Skeletal muscle satellite cell (primary cell): ENCODE data around the gene CCBE1.
"Not testable (repeated sequence)": the region's sequence is repeated elsewhere in the genome, so short reads cannot be mapped to it uniquely, and the experiment has no call there.

Experiments
- H3K27me3 ChIP-seq: 2 replicates; pipeline ENCODE4 v1.7.0; 2013; ENCODE audit warnings: low read length; ENCODE audit not compliant: control insufficient read depth, insufficient read depth
- H3K36me3 ChIP-seq: 2 replicates; pipeline ENCODE4 v1.7.0; 2013; ENCODE audit warnings: mild to moderate bottlenecking, control low read depth, low read length; ENCODE audit not compliant: insufficient read depth
- H3K4me1 ChIP-seq: 2 replicates; pipeline ENCODE4 v1.7.0; 2013; ENCODE audit warnings: low read length; ENCODE audit not compliant: control insufficient read depth, insufficient read depth
- H3K4me2 ChIP-seq: 2 replicates; pipeline ENCODE4 v1.7.0; 2013; ENCODE audit warnings: mild to moderate bottlenecking, low read length
- H3K4me3 ChIP-seq: 2 replicates; pipeline ENCODE4 v1.7.0; 2013; ENCODE audit warnings: low read length
- H3K9ac ChIP-seq: 2 replicates; pipeline ENCODE4 v1.7.0; 2013; ENCODE audit warnings: mild to moderate bottlenecking, low read depth, low read length, moderate library complexity
- H3K9me3 ChIP-seq: replicated peaks from 2 replicates; pipeline ENCODE4 v1.7.0; 2013; ENCODE audit warnings: mild to moderate bottlenecking, control low read depth, low read length

CCBE1 gene

GRCh38 chr18:59714096-59714495, 16.9 kb upstream of the CCBE1 start:
- not testable (repeated sequence) for H3K4me3 ChIP-seq, H3K9ac ChIP-seq

GRCh38 chr18:59712311-59712710, 15.1 kb upstream of the CCBE1 start:
- Histone ChIP-seq H3K4me3 (no peak overlapping the region), H3K4me1 (peaks cover 29% of the 10 kb centered on the region), H3K36me3 (no peaks in the 10 kb centered on the region), H3K9ac (no peak overlapping the region), H3K9me3 (no peaks in the 10 kb centered on the region), H3K27me3 (no peaks in the 10 kb centered on the region), H3K4me2 (no peak overlapping the region)

More at GRCh38 chr18:59714096-59714495, 16.9 kb upstream of the CCBE1 start:
- H3K27me3 ChIP-seq, H3K4me2 ChIP-seq, H3K36me3 ChIP-seq, H3K9me3 ChIP-seq: not testable (repeated sequence)
- peaks cover 45% of the 10 kb centered on the region for H3K4me1 ChIP-seq

- H3K36me3 ChIP-seq = no peaks in the 10 kb centered on the region
- H3K9me3 ChIP-seq = no peaks in the 10 kb centered on the region
- H3K27me3 ChIP-seq = no peaks in the 10 kb centered on the region
- H3K4me3 ChIP-seq = no peak overlapping the region
- H3K4me1 ChIP-seq = peaks cover 8% of the 10 kb centered on the region
- H3K4me2 ChIP-seq = no peak overlapping the region
- H3K9ac ChIP-seq = no peak overlapping the region
These were observed 11.8 kb upstream of the CCBE1 start for GRCh38 chr18:59708988-59709387.

- Histone ChIP-seq H3K27me3 (no peaks in the 10 kb centered on the region), H3K4me2 (no peak overlapping the region), H3K4me1 (peaks cover 8% of the 10 kb centered on the region), H3K9me3 (no peaks in the 10 kb centered on the region), H3K36me3 (no peaks in the 10 kb centered on the region), H3K4me3 (no peak overlapping the region), H3K9ac (no peak overlapping the region)
These were observed 10.1 kb upstream of the CCBE1 start for GRCh38 chr18:59707306-59707705.

GRCh38 chr18:59706499-59706898, 9.3 kb upstream of the CCBE1 start:
- H3K4me1 ChIP-seq = peaks cover 14% of the 10 kb centered on the region
- H3K4me3 ChIP-seq = no peak overlapping the region
- H3K36me3 ChIP-seq = no peaks in the 10 kb centered on the region
- no peaks in the 10 kb centered on the region for H3K27me3 ChIP-seq
- H3K9ac ChIP-seq = no peak overlapping the region
- no peak overlapping the region for H3K4me2 ChIP-seq
- H3K9me3 ChIP-seq = no peaks in the 10 kb centered on the region

- Histone ChIP-seq H3K27me3 (no peaks in the 10 kb centered on the region), H3K36me3 (no peaks in the 10 kb centered on the region), H3K9ac (no peak overlapping the region), H3K4me3 (no peak overlapping the region), H3K4me1 (peaks cover 14% of the 10 kb centered on the region), H3K9me3 (no peaks in the 10 kb centered on the region), H3K4me2 (no peak overlapping the region)
These were observed 7.9 kb upstream of the CCBE1 start for GRCh38 chr18:59705145-59705544.

GRCh38 chr18:59704146-59704545, 6.9 kb upstream of the CCBE1 start:
- H3K4me3 ChIP-seq = no peak overlapping the region
- no peak overlapping the region for H3K4me2 ChIP-seq
- no peaks in the 10 kb centered on the region for H3K36me3 ChIP-seq
- H3K9ac ChIP-seq = no peak overlapping the region
- no peaks in the 10 kb centered on the region for H3K27me3 ChIP-seq
- H3K4me1 ChIP-seq = peaks cover 12% of the 10 kb centered on the region
- no peaks in the 10 kb centered on the region for H3K9me3 ChIP-seq

- Histone ChIP-seq H3K9ac (no peak overlapping the region), H3K36me3 (no peaks in the 10 kb centered on the region), H3K4me2 (no peak overlapping the region), H3K4me3 (no peak overlapping the region), H3K27me3 (no peaks in the 10 kb centered on the region), H3K4me1 (peaks cover 18% of the 10 kb centered on the region), H3K9me3 (no peaks in the 10 kb centered on the region)
These were observed 4.0 kb upstream of the CCBE1 start for GRCh38 chr18:59701272-59701671.

GRCh38 chr18:59700535-59700967, 3.3 kb upstream of the CCBE1 start:
- no peak overlapping the region for H3K4me3 ChIP-seq
- peaks cover 2% of the 10 kb centered on the region for H3K36me3 ChIP-seq
- no peak overlapping the region for H3K9ac ChIP-seq
- H3K4me2 ChIP-seq = no peak overlapping the region
- H3K9me3 ChIP-seq = no peaks in the 10 kb centered on the region
- peaks cover 17% of the 10 kb centered on the region for H3K4me1 ChIP-seq
- no peaks in the 10 kb centered on the region for H3K27me3 ChIP-seq

GRCh38 chr18:59699750-59700534, 2.7 kb upstream of the CCBE1 start:
- Histone ChIP-seq H3K4me3 (no peak overlapping the region), H3K4me2 (no peak overlapping the region), H3K4me1 (peaks cover 23% of the 10 kb centered on the region), H3K36me3 (peaks cover 6% of the 10 kb centered on the region), H3K9me3 (no peaks in the 10 kb centered on the region), H3K27me3 (no peaks in the 10 kb centered on the region), H3K9ac (no peak overlapping the region)

GRCh38 chr18:59699061-59699460, 1.8 kb upstream of the CCBE1 start:
- H3K9ac ChIP-seq = no peak overlapping the region
- no peak overlapping the region for H3K4me3 ChIP-seq
- H3K4me2 ChIP-seq = no peak overlapping the region
- H3K36me3 ChIP-seq = peaks cover 10% of the 10 kb centered on the region
- H3K9me3 ChIP-seq = no peaks in the 10 kb centered on the region
- peaks cover 29% of the 10 kb centered on the region for H3K4me1 ChIP-seq
- no peaks in the 10 kb centered on the region for H3K27me3 ChIP-seq
